ENCODE measurements around the gene POLR3K.
"Not testable (repeated sequence)": the region's sequence is repeated elsewhere in the genome, so short reads cannot be mapped to it uniquely, and the experiment has no call there.

POLR3K gene

GRCh38 chr16:20886-21285, 32.5 kb downstream of the POLR3K start:
- DNase-seq, result not testable (repeated sequence)

- not testable (repeated sequence) for DNase-seq
Measured at GRCh38 chr16:17062-17765, 36.2 kb downstream of the POLR3K start.

GRCh38 chr16:10772-11171, 42.6 kb downstream of the POLR3K start:
- DNase-seq, result peak in 39 of 56 donors; percentile 15 to 98 (median 79)

- DNase-seq, result peak in 2 of 56 donors; percentile 10 to 21
Measured at GRCh38 chr16:9903-10665, 43.3 kb downstream of the POLR3K start.
